Mucosa of rectum (tissue), 2 donors: ENCODE measurements around the gene UCK2.

Source experiments
- H3K27ac ChIP-seq, 2 donors: one replicate each; pipeline ENCODE4 v1.7.0; 2013; ENCODE audit warnings: inconsistent platforms in 2 of 2, low read depth in 2 of 2, low read length in 2 of 2
- H3K27me3 ChIP-seq, 2 donors: one replicate each; pipeline ENCODE4 v1.7.0; 2013; ENCODE audit warnings: low read length in 2 of 2; ENCODE audit not compliant: control insufficient read depth in 2 of 2, insufficient read depth in 2 of 2
- H3K36me3 ChIP-seq, 2 donors: one replicate each; pipeline ENCODE4 v1.7.0; 2013; ENCODE audit warnings: low read length in 2 of 2; ENCODE audit not compliant: control insufficient read depth in 2 of 2, insufficient read depth in 2 of 2
- H3K4me1 ChIP-seq, 2 donors: one replicate each; pipeline ENCODE4 v1.7.0; 2013; ENCODE audit warnings: low read length in 2 of 2, mild to moderate bottlenecking in 1 of 2; ENCODE audit not compliant: control insufficient read depth in 2 of 2, insufficient read depth in 2 of 2
- H3K4me3 ChIP-seq, 2 donors: one replicate each; pipeline ENCODE4 v1.7.0; 2013; ENCODE audit warnings: low read length in 2 of 2
- H3K9ac ChIP-seq, 2 donors: one replicate each; pipeline ENCODE4 v1.7.0; 2013; ENCODE audit warnings: low read length in 2 of 2, low read depth in 1 of 2, mild to moderate bottlenecking in 1 of 2
- H3K9me3 ChIP-seq, 2 donors: one replicate each; pipeline ENCODE4 v1.7.0; 2013; ENCODE audit warnings: low read length in 2 of 2; ENCODE audit not compliant: control insufficient read depth in 2 of 2
- donor health status: healthy.
- donor health status: Normal muscosa, but diverticular disease.

The UCK2 gene

GRCh38 chr1:165886193-165886592 lies 58.8 kb downstream of the UCK2 start:
- peaks cover 6 to 7% of the 10 kb centered on the region in 2 donors for H3K36me3 ChIP-seq
- H3K27me3 ChIP-seq: no peaks in the 10 kb centered on the region
- no peaks in the 10 kb centered on the region for H3K9me3 ChIP-seq
- peaks cover 6 to 12% of the 10 kb centered on the region in 2 donors for H3K4me1 ChIP-seq
- no peak overlapping the region for H3K4me3 ChIP-seq
- no peak overlapping the region for H3K9ac ChIP-seq
- no peak overlapping the region for H3K27ac ChIP-seq

- peaks cover 6 to 12% of the 10 kb centered on the region in 2 donors for H3K4me1 ChIP-seq
- H3K9me3 ChIP-seq: no peaks in the 10 kb centered on the region
- no peaks in the 10 kb centered on the region for H3K27me3 ChIP-seq
- H3K36me3 ChIP-seq: peaks cover 13 to 15% of the 10 kb centered on the region in 2 donors
- no peak overlapping the region for H3K4me3 ChIP-seq
- H3K9ac ChIP-seq: no peak overlapping the region
- no peak overlapping the region for H3K27ac ChIP-seq
These were observed 59.6 kb downstream of the UCK2 start for GRCh38 chr1:165886983-165887382.

GRCh38 chr1:165887877-165888551 lies 60.6 kb downstream of the UCK2 start:
- Histone ChIP-seq H3K9ac (no peak overlapping the region), H3K27ac (no peak overlapping the region), H3K4me1 (peaks cover 6 to 12% of the 10 kb centered on the region in 2 donors), H3K36me3 (peaks cover 21 to 23% of the 10 kb centered on the region in 2 donors), H3K9me3 (no peaks in the 10 kb centered on the region), H3K4me3 (no peak overlapping the region), H3K27me3 (no peaks in the 10 kb centered on the region)

- Histone ChIP-seq H3K9me3 (no peaks in the 10 kb centered on the region), H3K27me3 (no peaks in the 10 kb centered on the region), H3K27ac (no peak overlapping the region), H3K4me1 (peaks cover 6 to 12% of the 10 kb centered on the region in 2 donors), H3K9ac (no peak overlapping the region), H3K36me3 (peaks cover 21 to 24% of the 10 kb centered on the region in 2 donors), H3K4me3 (no peak overlapping the region)
These were observed 61.1 kb downstream of the UCK2 start for GRCh38 chr1:165888552-165888920.

- no peaks in the 10 kb centered on the region for H3K9me3 ChIP-seq
- no peak overlapping the region for H3K27ac ChIP-seq
- no peak overlapping the region for H3K4me3 ChIP-seq
- H3K36me3 ChIP-seq: peaks cover 25 to 29% of the 10 kb centered on the region in 2 donors
- H3K4me1 ChIP-seq: peaks cover 5 to 6% of the 10 kb centered on the region in 2 donors
- H3K9ac ChIP-seq: no peak overlapping the region
- H3K27me3 ChIP-seq: no peaks in the 10 kb centered on the region
These were observed 63.3 kb downstream of the UCK2 start for GRCh38 chr1:165890684-165891083.

GRCh38 chr1:165891111-165891860 lies 63.9 kb downstream of the UCK2 start:
- H3K27ac ChIP-seq: no peak overlapping the region
- no peak overlapping the region for H3K9ac ChIP-seq
- no peaks in the 10 kb centered on the region for H3K27me3 ChIP-seq
- H3K36me3 ChIP-seq: peaks cover 27 to 34% of the 10 kb centered on the region in 2 donors
- H3K4me3 ChIP-seq: no peak overlapping the region
- H3K4me1 ChIP-seq: peaks cover 5 to 6% of the 10 kb centered on the region in 2 donors
- no peaks in the 10 kb centered on the region for H3K9me3 ChIP-seq

- Histone ChIP-seq H3K9ac (no peak overlapping the region), H3K4me1 (peaks cover under 1 to 3% of the 10 kb centered on the region in 2 donors), H3K9me3 (no peaks in the 10 kb centered on the region), H3K27me3 (no peaks in the 10 kb centered on the region), H3K36me3 (peaks cover 37 to 44% of the 10 kb centered on the region in 2 donors), H3K4me3 (no peak overlapping the region), H3K27ac (no peak overlapping the region)
These were observed 65.5 kb downstream of the UCK2 start for GRCh38 chr1:165892935-165893334.

- Histone ChIP-seq H3K9ac (no peak overlapping the region), H3K27me3 (no peaks in the 10 kb centered on the region), H3K4me3 (no peak overlapping the region), H3K27ac (no peak overlapping the region), H3K36me3 (peaks cover 40 to 47% of the 10 kb centered on the region in 2 donors), H3K4me1 (no peaks in the 10 kb centered on the region), H3K9me3 (no peaks in the 10 kb centered on the region)
These were observed 66.1 kb downstream of the UCK2 start for GRCh38 chr1:165893507-165893906.

GRCh38 chr1:165894591-165894990 lies 67.2 kb downstream of the UCK2 start:
- Histone ChIP-seq H3K27me3 (no peaks in the 10 kb centered on the region), H3K27ac (no peak overlapping the region), H3K36me3 (peaks cover 44 to 54% of the 10 kb centered on the region in 2 donors), H3K9ac (no peak overlapping the region), H3K9me3 (no peaks in the 10 kb centered on the region), H3K4me3 (no peak overlapping the region), H3K4me1 (no peaks in the 10 kb centered on the region)

- Histone ChIP-seq H3K4me1 (no peaks in the 10 kb centered on the region), H3K27me3 (no peaks in the 10 kb centered on the region), H3K27ac (no peak overlapping the region), H3K9me3 (no peaks in the 10 kb centered on the region), H3K36me3 (peaks cover 51 to 54% of the 10 kb centered on the region in 2 donors), H3K4me3 (no peak overlapping the region), H3K9ac (no peak overlapping the region)
These were observed 68.0 kb downstream of the UCK2 start for GRCh38 chr1:165895451-165895871.
